Cardiac septum (tissue), 1 donor: ENCODE data around the gene NFYA. TPM values are rescaled to one million over a fixed set of nuclear protein-coding genes. Genes with fewer than 3 reads are reported as not detected.

Experiments used
- DNase-seq: peaks from one replicate; pipeline ENCODE4 v3.0.0-alpha.2; 2020; ENCODE audit warnings: low spot score
- intact Hi-C: fragments of 100-400 bp; cut with DNase I; formaldehyde crosslinking; loops from one replicate; pipeline ENCODE4 v1.14.0; 2022
- long read RNA-seq: library from polyadenylated mRNA; unstranded; transcript quantifications from one replicate; pipeline ENCODE4 v2.0.0, GENCODE V29; 2021
- total RNA-seq: library from RNA; stranded (reverse); fragmentation: NEBNext Ultra II Directional; extraction: Animal tissue kit (Norgen Biotek cat#: 25700); gene quantifications from one replicate; pipeline ENCODE4 v1.2.1, GENCODE V29; 2021
- donor health status: DM: no; HTN: no; CAD: no.

NFYA gene
- total RNA-seq = 12.9 TPM
- long read RNA-seq, partial matches to known transcripts = 3 of 9 reads
- long read RNA-seq, other reads (novel, unspliced or antisense) = 4 of 9 reads

DNA sequence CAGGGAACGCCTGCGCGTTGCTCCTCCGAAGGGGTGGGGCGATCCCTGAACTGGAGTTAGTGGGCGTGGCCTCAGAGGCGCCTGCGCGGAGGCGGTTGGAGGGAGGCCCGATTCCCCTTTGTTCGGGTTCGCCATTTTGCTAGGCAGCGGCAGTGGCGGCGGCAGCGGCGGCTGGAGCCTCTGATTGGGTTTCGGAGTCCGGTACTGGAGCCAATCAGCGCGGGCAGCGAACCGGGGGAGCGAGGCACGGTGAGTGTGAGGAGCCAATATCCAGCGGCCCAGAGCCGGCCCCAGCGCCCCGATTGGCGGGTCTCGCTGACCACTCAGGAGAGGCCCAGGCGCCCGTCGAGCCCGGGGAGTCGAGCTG is at the start of gene NFYA:
Gene NFYA, plus strand, starts transcription at position 139 of the 367 bp plus-strand sequence. CDS start 6,116 bp downstream, outside the sequence.
- intact Hi-C loops = loop anchor here (1.0 kb wide), 1 partner anchor 20 kb away; the partner anchor contains the start of gene APOBEC2
- DNase-seq = peak; percentile 100

DNA sequence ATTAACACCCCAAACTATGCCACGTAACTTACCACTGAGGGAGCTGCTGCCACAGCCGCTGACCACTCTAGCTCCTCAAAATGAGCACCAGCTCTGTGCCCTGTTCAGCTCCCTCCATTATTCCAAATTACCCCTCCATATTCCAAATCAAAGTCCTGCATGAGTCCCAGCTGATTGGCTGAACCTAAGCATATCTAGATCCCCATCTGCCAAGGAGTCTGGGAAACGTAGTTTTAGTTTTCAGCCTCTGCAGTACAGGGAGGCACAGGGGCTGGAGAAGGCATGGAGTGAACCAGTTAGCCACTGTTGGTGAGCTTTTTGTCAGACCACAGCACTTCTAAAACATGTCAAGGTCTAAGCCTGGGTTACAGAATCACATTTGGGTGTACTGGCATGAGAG is 49.7 kb upstream of the NFYA start:
- no peak for DNase-seq
- intact Hi-C loops = no loop called here

DNA sequence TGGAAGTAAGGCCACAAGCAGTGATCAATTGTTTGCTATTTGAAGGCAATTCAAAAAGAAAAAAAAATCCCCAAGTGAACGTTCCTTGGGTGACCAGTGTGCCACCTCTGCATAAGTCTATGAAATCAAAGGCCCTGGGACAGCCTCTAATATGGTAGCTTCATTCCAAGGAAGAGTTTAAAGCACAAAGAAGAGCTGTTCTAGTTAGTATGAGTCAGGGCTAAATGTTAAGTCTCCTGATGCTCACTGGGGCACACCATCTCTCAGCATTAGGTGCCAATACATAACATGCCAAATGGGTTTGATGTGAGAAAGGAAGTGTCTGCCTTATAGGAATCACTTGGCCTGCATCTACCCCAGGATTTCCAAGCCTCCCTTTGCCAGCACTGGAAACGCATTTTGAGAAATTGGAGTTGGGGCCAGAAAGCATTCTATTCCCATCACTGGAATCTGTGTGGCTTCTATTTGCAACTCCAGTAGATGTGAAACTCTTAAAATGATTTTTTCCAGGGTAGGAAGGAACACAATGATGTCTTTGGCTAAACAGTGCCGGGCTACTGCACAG is 46.7 kb upstream of the NFYA start:
- no peak for DNase-seq
- intact Hi-C loops = loop anchor here (1.0 to 5.0 kb wide), 3 partner anchors 93 to 439 kb away; partner anchors contain the start of gene LRFN2

DNA sequence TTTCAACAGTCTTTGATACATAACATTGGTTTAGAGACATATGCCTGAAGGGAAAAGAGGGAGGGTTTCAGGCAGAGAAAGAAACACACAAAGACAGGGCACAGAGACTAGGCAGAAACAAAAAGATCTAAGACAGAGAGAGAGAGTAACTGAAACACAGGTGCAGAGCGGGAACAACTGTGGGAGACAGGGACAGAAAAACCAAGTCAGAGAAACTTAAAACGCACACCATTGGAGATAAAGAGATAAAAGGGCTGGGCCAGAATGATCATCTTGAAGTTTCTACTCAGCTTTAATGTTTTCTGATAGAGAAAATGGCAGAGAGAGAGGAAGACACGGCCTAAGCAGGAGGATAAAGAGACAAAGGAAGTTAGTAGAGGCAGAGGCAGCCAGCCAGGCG is 45.5 kb upstream of the NFYA start:
- intact Hi-C loops = loop anchor here (2.0 to 5.0 kb wide), 2 partner anchors 132 to 440 kb away; partner anchors contain the start of gene LRFN2
- no peak for DNase-seq

DNA sequence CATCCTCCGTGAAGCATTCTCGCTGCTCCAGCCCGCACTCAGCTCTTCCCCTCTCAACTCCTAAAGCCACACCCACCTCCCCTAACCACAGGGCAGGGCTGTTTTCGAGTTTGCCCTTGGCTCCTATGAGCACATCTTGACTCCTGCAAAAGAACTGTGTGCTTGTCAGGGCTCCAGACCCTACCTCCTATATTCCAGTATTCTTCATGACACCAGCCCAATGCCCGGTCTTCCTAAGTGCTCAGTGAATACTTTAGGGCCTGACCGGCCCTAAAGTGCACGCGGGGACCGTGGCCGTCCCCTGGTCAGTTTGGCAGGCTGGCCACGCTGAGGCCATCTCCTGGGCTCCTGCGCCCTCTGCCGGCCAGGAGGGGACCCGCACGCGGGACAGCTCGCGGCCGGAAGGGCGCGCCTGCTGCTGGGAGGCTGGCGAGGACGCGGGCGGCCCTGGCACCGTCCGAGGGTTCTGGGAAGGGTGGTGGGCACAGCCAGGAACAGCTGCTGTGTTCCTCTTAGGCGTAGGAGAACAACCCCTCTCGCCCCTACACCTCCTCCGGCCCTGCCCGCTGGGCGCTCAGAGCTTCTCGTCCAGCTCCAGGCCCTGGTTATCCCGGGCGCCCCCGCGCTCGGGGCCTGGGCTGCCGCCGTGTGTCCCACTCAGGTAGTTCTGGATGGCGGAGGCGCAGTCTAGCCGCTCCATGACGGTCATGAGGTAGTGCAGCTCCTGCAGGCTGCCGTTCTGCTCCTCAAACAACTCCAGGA is 44.8 kb upstream of the NFYA start:
- intact Hi-C loops = loop anchor here (2.0 to 5.0 kb wide), 3 partner anchors 43 to 441 kb away; partner anchors contain the start of gene LRFN2
- peak; percentile 95 for DNase-seq

DNA sequence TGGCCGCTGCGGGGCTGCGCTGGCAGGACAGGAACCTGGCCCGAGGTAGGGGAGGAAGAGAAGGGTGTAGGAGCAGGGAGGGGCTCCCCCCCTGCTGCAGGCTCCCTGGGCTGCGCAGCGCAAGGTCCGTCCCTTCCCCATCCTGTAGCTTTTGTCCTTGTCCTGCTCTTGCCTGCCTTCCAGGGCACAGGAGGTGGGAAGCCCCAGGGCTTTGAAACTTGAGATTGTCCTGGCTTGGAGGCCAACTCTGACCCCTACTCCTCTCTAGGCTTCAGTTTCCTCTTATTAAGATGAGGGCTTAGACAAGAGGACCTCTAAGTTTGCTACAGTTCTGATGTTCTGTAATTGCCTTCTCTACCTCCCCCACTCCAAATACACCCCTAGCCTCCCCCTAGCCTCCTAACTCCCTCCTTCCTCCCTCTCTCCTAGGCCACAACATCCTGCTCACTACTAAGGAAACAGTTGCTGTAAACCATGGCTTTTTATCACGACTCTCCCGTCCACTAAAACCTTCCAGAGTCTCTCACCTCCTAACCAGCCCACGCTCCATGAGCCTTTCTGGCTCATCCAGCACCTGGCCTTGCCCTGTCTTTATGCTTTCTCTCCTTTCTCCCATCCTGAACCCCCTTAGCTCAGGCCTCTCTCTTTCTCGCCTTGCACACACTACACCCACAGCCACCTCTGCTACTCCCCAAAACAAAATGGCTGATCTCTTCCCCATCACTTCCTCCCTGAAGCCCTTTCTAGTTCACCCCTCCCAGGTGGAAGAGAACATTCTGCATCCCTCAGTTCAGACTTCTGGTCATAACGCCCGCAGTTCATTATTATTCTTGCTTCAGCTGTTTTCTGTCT is 44.0 kb upstream of the NFYA start:
- intact Hi-C loops = loop anchor here (2.0 to 5.0 kb wide), 2 partner anchors 42 to 441 kb away; partner anchors contain the start of gene LRFN2
- DNase-seq = no peak

DNA sequence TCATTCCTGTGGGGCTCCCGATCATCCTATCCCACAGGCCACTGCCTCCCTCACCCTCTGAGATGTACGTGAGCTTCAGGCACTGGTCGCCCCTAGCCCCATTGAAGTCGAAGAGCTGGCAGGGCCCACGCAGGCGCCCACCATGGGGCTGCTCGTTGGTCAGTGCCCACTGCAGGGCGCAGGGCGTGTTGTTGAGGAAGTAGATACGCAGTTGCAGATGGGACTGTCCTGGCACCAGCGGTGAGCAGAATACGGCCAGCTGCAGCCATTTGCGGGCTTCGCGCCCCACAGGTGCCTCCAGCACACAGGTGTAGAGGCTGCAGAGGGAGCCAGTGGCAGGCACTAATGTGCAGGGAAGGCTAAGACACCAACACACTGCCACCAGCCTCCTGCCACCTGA is 39.9 kb upstream of the NFYA start:
- intact Hi-C loops = no loop called here
- DNase-seq = peak; percentile 49

DNA sequence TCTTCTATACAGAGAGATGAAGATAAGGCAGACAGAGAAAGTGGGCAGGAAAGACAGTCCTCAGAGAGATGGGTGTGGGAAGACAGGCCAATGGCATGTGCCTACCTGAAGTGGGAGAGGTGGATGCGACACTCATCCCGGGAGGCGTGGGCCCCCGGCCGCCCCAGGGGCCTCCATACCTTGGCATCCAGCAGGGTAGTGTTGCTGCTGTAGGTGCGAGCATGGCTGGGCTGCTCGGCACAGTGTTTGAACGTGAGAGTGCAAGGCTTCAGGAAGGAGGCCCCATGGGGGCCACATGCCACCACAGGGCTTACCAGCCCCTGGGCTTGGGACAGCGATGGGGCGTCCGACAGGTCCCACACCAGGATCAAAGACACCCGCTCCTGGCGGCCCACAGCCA is 39.0 kb upstream of the NFYA start:
- intact Hi-C loops = no loop called here
- peak; percentile 54 for DNase-seq

DNA sequence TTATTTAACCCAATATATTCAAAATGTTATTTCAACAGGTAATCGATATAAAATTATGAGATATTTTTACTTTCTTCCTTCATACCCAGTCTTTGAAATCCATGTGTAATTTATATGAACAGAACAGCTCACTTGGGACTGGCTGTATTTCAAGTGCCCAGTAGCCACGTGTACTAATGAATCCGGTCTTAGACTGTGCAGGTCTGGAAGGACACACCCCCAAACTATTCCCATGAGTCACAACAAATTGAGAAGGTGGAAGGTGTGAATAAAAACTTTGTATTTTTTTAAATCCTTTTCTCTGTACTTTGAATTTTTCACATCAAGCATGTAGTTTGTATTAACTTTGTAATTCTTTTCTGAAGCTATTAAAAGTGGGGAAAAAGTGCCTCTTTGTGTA is 36.6 kb upstream of the NFYA start:
- DNase-seq = no peak
- intact Hi-C loops = no loop called here

DNA sequence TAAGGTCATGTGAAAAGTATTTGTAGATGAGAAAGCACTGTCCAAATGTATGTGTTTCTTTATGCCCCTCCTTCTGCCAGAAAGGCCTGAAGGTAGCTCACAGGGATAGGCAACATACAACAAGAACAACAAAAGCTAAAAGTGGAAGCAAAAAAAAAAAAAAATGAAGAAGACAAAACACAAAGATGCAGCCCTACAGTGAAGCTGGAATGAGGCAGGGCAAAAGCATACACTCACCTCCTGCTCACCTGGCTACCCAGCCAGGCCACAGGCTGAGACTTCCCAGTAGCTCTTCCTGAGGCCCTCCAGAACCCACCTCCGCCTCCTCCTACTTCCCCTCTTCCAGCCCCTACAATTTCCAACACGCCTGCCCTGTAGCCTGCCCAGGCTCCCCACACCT is 36.2 kb upstream of the NFYA start:
- no peak for DNase-seq
- intact Hi-C loops = no loop called here

DNA sequence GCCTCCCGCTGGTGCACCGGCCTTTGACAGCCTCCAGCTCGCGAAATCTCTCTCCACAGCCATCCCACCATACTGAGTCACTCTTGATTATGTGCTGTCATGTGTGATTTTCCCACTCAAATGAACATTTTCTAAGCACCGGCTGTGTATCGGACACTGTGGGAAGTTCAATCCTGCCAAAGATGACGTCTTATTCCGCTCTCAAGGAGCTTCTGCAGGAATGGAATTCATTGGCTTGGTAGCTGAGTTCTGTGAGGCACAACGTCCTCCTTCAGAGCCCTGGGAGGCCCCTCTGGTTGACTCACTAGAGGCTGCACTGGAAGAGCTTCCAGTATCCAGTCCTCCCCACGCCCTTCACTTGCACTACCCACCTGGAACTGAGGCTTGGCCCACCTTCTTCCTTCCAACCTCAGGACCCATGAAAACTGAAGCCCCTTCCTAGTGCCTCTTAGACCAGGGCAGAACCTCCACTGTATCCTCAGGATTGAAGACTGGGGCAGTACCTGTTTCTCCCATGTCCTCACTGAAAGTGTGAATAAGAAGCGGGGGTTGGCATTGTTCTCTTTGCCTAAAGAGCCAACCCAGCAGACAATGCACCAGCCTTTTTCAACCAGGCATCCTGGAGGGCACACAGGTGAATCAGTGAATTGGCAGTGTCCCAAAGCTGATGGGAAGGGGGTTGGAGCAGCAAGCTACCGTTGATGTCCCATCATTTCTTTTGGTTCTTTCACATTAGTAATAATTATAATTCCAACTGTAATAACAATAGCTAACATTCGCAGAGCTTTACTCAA is 35.5 kb upstream of the NFYA start:
- intact Hi-C loops = no loop called here
- no peak for DNase-seq

DNA sequence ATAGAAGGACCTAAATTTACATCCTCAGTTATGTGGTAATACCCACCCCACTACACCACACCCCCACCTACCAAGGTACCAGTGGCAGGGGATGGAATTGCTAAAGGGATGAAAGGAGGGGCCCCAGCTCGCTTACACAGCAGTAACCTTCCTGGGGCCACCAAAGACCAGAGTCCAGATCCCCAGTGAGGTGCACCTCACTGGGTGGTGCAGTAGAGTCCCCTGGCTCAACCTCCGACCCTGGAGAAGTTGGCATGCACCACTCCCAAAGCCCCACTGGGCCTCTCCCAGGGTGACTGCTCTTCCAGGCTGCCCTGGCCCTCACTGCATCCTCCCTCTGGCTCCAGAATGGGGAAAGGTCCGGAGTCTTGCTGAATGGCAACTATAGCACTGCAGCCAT is 34.6 kb upstream of the NFYA start:
- DNase-seq = no peak
- intact Hi-C loops = no loop called here

DNA sequence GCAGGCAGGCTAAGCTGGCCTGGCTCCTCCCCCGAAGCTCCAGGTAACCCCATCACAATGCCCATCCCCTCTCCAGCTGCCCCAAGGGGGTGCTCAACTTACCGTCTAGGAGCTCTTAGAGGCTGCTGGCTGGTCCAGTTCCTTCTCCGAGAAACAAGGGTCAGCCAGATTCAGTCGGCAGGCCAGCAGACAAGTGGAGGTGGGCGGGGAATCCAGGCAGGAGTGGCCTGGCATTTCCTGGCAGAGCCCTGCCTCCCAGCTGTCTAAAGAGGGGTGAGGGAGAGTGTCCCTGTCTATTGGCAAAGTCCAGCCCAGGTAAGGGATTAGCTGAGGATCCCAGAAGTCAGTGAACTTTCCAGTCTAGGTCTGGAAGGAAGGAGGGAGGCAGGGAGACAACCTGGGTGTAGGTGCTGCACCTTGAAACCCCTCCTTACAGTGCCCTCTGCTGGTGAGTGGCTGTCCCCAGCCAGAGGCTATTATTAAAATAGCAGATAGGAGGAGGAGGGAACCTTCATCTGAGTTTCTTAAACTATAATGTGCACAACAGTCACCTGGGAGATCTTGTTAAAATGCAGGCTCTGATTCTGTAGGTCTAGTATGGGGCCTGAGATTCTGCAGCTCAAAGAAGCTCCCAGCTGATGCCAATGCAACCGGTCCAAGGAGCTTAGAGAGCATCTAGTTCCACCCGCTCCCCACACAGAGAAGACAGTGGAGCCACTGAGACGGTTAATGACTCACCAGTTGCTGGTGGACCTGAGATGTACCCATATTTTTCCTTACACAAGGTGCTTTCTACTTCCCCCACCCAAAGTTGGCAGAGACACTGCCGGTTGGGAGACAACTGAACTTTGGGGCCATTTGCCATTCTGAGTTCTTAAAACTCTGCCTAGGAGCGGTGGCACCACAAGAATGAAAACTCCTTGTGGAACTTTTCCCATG is 33.4 kb upstream of the NFYA start, which contains the start of gene UNC5CL:
Gene UNC5CL, minus strand, starts transcription at position 162 of the 939 bp plus-strand sequence. CDS start 4,147 bp downstream, outside the sequence.
- intact Hi-C loops = no loop called here
- no peak for DNase-seq

DNA sequence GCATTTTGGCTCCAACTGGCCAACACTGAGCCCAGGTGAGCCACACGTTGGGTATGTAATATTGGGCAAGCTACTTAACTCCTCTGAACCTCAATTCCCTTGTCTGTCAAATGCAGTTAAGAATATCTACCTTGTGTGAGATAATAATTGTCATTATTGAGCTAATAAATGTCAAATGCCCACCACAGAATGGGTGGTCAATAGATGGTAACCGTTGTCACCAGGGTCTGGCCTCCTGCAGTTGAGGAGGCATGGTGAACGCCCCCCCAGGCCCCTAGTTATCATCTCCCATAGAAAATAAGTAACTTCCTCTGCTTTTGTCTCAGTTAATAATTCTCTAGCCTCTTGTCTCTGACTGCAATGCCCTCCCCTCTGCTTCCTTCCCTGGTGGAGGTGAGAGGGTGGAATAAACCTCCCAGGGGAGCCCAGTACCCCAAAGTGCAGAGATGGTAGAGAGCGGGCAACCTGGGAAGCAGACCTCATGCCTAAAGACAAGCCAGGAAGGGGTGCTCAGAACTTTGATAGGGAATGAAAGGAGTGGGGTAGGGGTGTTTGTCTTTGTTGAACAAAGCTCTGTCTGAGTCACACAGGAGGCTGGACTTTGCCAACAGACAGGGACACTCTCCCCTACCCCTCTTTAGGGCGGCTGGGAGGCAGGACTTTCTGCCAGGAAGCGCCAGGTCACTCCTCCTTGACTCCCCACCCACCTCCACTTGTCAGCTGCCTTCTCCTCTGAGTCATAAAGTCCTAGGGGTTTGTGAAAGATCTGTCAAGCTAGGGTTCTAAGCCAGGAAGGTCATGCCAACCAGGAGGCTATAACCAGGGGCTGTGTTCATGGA is 32.5 kb upstream of the NFYA start:
- DNase-seq = no peak
- intact Hi-C loops = no loop called here

DNA sequence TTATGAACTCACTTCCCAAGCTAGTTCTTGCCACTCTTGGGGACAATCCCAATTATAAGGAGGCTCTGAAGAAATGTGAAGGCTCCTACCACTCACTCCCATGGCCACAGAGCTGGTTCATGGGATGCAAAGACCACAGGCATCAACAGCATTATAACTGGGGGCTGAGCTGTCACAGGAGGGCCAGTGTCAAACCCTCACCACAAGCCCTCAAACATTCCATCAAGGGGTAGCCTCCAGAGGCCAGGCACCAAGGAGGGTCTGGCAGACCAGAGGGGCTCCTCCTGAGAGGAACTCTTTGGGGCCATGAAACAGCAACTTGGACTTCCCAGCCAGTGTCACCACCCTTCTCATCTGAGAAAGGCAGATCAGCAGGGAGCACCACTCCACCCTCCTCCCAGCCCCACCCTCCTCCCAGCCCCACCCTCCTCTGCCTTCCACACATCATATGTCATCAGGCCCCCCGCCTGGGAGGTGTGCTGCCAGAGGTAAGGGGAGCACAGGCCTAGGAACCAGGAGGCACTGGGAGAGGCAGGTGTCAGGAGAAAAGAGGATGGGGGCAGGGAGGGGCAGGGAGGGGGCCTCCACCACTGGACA is 31.7 kb upstream of the NFYA start:
- no peak for DNase-seq
- intact Hi-C loops = no loop called here

DNA sequence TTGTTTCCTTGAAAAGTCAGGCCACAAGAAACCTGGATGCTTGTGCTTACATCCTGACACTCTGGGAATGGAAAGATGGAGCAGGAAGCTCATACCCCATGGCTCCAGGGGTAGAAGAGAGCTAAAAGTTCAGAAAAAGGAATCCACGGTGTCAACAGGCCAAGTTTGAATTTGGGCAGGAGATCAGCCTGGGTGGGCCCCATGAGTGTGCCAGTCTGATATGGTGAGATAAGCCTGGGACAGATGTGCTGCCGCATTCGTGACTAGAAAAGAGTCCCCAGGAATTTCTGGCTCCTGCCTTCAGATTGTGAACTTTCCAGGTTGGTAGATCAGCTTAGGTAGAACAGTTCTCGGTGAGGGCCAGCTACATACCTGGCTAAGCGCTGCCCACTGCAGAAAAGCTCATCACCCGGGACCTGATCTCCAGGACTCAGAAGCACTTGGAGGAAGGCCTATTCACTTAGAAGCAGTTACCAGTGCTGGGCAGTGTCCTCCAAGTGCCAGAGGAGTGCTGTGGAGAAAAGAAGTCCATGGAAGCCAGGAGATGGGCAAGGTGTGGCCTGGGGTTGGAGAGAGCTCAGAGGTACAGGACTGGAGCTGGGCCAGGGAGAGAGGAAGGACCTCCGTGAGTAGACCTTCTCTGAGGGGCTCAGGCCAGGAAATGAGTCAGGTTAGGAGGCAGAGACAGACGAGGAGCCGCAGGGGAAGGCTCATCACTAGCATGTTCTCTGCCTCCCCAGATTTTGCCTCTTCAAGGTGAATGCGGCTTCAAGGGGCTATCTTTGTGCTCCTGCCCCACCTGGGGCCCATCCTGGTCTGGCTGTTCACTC is 30.3 kb upstream of the NFYA start, which contains the start of gene TSPO2:
Gene TSPO2, plus strand, starts transcription at position 242 of the 830 bp plus-strand sequence. Its CDS starts 519 bp downstream, at position 761.
- DNase-seq = no peak
- intact Hi-C loops = no loop called here
